Testis (tissue), 2 donors: ENCODE data around the gene PCDHA3.
"Not testable (repeated sequence)": the region's sequence is repeated elsewhere in the genome, so short reads cannot be mapped to it uniquely, and the experiment has no call there.

Experiments
- CTCF ChIP-seq, 3 experiments: fragments of 450-650 bp in 2 of 3; fragments of 200-600 bp in 1 of 3; sonication (generic) in 1 of 3; IDR thresholded peaks; one replicate each; pipeline ENCODE4 v1.5.1; 2016 to 2019; ENCODE audit warnings: antibody characterized with exemption in 3 of 3, mild to moderate bottlenecking in 2 of 3, moderate library complexity in 1 of 3
- POLR2A ChIP-seq: fragments of 450-650 bp; IDR thresholded peaks from one replicate; pipeline ENCODE4 v1.6.1; 2017; ENCODE audit warnings: antibody characterized with exemption, mild to moderate bottlenecking, moderate library complexity

- not testable (repeated sequence) for TF ChIP-seq CTCF (IDR thresholded peaks at IDR 0.05); POLR2A
Observed at GRCh38 chr5:140834439-140835008, 33.7 kb downstream of the PCDHA3 start.
